HG02884 (cell line): ENCODE results near the gene GNB5.

Experiments
- ATAC-seq: cut with Tn5 transposase; IDR thresholded peaks from one replicate; pipeline ENCODE4 v1.9.1; 2021; ENCODE audit warnings: mild to moderate bottlenecking, moderate library complexity; ENCODE audit not compliant: unreplicated experiment

Gene GNB5

GRCh38 chr15:52146776-52147175 is 44.4 kb downstream of the GNB5 start:
- no peak for ATAC-seq

DNA sequence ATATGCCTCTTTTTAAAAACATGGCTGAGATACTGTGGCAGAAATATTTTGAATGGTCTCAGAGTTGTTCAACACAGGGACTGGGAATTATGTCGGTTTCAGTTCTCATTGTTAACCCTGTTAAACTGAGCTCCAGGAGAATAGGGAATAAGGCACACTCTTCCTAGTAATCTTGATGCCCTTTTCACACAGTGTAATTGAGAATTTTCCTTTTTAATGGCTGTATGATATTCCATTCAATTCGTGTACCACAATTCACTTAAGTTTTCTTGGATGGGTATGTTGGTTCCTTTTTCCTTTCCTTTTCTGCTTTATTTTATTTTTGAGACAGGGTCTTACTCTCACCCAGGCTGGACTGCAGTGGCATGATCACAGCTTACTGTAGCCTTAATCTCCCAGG is 44.9 kb downstream of the GNB5 start:
- ATAC-seq = no peak

GRCh38 chr15:52144656-52145178 is 46.5 kb downstream of the GNB5 start:
- ATAC-seq = no peak

GRCh38 chr15:52143873-52144272 is 47.3 kb downstream of the GNB5 start:
- ATAC-seq = no peak

- no peak for ATAC-seq
Measured at GRCh38 chr15:52140646-52141045, 50.5 kb downstream of the GNB5 start.

GRCh38 chr15:52139599-52140462 is 51.4 kb downstream of the GNB5 start:
- no peak for ATAC-seq

DNA sequence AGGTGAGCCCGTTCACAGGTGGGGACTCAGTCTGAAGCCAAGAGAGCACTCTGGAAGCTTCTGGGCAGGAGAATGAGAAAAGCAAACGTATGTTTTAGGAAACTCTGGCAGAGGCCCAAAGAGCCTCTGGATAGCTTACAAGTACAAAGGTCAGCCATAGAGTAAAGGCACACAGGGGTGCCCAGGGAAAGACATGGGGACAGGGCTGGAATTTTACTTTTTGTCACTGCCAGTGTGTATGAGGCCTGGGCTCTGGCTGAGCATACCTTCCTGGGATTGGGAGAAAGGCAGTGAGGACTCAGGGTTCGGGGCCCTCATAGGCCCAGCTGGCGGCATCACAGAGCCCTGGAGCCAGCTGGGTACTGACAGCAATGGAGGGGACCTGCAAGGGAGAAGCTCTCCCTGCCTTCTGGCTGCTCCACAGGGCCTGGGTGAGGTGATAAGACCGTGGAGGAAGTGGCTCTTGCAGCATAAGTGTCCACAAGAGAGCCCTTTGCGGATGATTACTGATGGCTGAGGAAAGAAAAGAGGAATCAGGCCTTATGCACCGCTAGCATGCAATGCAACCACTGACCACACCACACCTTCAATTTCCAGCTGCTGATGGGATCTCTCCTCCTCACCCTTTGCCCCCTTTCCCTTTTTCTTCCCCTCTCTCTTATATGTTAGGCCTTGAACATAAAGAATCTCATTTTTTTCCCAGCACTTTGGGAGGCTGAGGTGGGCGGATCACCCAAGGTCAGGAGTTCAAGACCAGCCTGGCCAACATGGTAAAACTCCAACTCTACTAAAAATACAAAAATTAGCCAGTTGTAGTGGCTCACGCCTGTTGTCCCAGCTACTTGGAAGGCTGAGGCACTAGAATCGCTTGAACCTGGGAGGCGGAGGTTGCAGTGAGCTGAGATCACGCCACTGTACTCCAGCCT is 53.5 kb downstream of the GNB5 start:
- no peak for ATAC-seq

- no peak for ATAC-seq
Measured at GRCh38 chr15:52136442-52136980, 54.7 kb downstream of the GNB5 start.

GRCh38 chr15:52134502-52135144 is 56.6 kb downstream of the GNB5 start:
- no peak for ATAC-seq

DNA sequence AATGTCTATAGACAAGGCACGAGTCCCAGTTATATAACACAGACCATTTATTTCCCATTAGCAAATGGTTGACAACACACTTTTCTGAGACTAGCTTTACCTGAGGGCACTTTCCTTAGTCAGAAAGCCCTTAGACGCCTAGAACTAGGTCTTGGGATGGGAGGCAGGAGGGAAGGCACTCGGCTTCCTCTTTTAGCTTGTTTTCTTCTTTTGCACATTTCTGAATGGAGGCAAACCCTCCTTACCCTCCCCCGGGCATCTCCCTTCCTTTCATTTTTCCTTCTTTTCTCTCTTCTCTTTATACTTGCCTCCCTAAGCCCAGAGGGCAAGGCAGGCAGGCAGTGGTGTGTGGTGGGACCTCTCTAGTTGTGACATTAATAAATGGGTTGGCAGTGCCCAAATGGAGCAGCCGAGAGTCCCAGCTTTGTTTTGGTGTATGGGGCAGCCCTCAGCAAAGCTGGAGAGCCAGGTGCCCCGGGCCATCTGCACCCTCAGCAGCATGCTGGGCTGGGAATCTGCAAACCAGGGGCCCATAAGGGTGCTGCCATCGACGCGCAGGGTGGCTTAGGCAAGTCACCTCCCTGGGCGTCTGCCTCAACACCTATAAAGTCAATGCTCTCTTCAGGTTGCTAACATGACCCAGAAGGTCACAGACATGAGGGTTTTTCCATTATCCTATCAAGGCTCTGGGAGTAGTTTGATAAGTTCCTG is 57.5 kb downstream of the GNB5 start:
- ATAC-seq = no peak

DNA sequence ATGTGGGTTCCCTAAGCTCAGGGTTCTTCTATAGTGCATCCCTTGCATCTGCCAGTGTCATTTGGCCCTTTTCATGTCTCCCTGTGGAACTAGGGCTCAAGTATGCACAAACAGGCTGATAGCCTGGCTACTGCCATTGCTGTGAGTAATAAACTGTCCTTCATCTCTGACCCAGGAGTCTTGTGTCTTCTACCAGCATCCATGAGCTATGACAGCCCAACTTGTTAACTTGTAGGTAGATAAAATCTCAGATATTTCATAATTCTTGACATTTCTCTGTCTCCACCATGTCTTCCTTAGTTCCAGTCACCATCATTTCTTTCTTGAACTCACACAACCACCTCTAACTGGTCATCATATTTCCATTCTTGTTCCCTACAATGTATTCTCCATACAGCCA is 59.1 kb downstream of the GNB5 start:
- no peak for ATAC-seq

DNA sequence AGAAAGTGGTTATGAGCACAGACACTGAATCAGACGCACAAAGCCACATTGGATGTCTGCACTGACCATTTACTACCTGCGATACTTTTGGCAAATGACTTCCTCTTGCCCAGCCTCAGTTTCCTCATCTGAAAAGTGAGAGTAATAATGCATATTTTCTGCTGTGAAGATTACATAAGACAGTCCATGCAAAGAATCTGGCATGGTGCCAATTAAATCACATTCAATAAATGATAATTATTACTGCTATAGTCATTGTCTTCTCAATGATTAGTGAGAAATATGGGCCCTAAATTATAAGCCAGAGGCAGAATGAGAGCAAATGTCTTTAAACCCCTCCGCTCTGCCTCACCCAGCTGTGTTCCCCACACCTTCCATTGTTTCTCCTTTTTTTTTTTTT is 62.6 kb downstream of the GNB5 start:
- ATAC-seq = no peak

DNA sequence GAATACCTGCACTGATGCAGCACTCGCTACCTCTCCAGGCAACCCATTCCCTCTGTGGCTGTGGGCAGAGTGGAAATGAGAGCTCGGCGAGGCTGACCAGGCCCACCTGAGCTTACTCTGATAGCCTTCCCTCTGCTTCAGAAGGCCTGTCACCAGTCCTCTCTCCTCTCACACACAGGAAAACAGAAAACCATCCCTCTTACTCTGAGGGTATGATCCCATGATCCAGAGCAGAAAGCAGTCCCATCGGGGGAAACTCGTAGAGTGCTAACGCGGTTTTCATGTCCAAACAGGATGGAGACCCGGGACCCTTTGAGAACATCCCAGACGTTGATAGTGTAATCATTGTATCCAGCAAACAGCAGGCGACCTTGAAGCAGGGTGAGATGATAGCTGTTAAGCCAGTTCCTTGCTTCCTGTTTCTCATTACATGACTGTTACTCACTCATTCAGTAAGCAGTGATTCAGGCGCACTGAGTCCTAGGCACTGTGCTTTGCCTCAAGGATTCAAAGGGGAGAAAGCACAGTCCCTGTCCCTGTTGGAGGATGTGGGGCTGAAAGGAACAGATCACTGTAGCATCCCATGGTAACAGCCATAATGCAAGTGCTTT is 66.8 kb downstream of the GNB5 start:
- ATAC-seq = no peak

- ATAC-seq = no peak
Measured at GRCh38 chr15:52121896-52122295, 69.3 kb downstream of the GNB5 start.

- ATAC-seq = no peak
Measured at GRCh38 chr15:52121006-52121405, 70.2 kb downstream of the GNB5 start.

- no peak for ATAC-seq
Measured at GRCh38 chr15:52120488-52120887, 70.7 kb downstream of the GNB5 start.

- no peak for ATAC-seq
Measured at GRCh38 chr15:52118969-52119749, 72.0 kb downstream of the GNB5 start.

- no peak for ATAC-seq
Measured at GRCh38 chr15:52117549-52117948, 73.6 kb downstream of the GNB5 start.
